Brain microvascular endothelial cell (primary cell): ENCODE results near the gene FAM234B.

Source experiments
- DNase-seq: peaks from one replicate; pipeline ENCODE4 v3.0.0-alpha.2; 2020
- H3K27ac ChIP-seq: fragments of 250-450 bp; sonication (Bioruptor Pico); 2 replicates; pipeline ENCODE4 v1.5.1; 2020; ENCODE audit warnings: mild to moderate bottlenecking, moderate library complexity
- H3K27me3 ChIP-seq: fragments of 250-450 bp; sonication (Bioruptor Pico); replicated peaks from 2 replicates; pipeline ENCODE4 v1.5.1; 2020; ENCODE audit warnings: mild to moderate bottlenecking
- H3K36me3 ChIP-seq: fragments of 250-450 bp; sonication (Bioruptor Pico); replicated peaks from 2 replicates; pipeline ENCODE4 v1.5.1; 2020; ENCODE audit warnings: mild to moderate bottlenecking
- H3K4me3 ChIP-seq: 2 replicates; pipeline ENCODE4 v1.5.1; 2011; ENCODE audit warnings: low read depth, mild to moderate bottlenecking, control low read depth, low read length, moderate library complexity
- in situ Hi-C: cut with HindIII; loops from 2 replicates; pipeline ENCODE4 v1.10.0; 2017; ENCODE audit warnings: low sequenced_read_pairs, low pct_ligation_motif_present
- TF ChIP-seq, protein P1 (sequence below): IDR thresholded peaks from 2 replicates; pipeline ENCODE4 v1.5.1; 2011; ENCODE audit warnings: low read depth, mild to moderate bottlenecking, moderate library complexity, low read length, control low read depth, inconsistent platforms; ENCODE audit errors: missing control alignments

Gene FAM234B

DNA sequence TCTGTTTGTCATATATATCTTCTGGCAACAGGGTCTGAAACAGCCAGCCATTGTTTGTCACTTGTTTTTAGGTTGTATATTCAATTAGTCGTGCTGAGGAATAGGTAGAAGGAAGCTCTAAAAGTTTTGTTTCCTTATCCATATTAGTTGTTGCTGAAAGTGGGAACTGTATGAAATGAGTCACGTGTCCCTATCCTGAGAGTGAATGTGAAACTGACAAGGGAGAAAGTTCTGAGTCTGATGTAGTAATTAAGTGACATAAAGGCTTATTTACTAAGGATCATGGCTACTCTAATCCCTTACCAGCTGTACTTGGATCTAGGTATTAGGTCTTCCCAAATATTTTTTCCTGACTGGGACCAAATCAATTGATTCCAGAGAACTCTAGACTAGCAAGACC lies 16.4 kb downstream of the FAM234B start:
- Histone ChIP-seq H3K27ac (no peak overlapping the region), H3K36me3 (no peaks in the 10 kb centered on the region), H3K27me3 (no peaks in the 10 kb centered on the region), H3K4me3 (no peak overlapping the region)
- TF ChIP-seq, protein P1, sequence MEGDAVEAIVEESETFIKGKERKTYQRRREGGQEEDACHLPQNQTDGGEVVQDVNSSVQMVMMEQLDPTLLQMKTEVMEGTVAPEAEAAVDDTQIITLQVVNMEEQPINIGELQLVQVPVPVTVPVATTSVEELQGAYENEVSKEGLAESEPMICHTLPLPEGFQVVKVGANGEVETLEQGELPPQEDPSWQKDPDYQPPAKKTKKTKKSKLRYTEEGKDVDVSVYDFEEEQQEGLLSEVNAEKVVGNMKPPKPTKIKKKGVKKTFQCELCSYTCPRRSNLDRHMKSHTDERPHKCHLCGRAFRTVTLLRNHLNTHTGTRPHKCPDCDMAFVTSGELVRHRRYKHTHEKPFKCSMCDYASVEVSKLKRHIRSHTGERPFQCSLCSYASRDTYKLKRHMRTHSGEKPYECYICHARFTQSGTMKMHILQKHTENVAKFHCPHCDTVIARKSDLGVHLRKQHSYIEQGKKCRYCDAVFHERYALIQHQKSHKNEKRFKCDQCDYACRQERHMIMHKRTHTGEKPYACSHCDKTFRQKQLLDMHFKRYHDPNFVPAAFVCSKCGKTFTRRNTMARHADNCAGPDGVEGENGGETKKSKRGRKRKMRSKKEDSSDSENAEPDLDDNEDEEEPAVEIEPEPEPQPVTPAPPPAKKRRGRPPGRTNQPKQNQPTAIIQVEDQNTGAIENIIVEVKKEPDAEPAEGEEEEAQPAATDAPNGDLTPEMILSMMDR, result no peak
- in situ Hi-C loops, result no loop called here
- no peak for DNase-seq

DNA sequence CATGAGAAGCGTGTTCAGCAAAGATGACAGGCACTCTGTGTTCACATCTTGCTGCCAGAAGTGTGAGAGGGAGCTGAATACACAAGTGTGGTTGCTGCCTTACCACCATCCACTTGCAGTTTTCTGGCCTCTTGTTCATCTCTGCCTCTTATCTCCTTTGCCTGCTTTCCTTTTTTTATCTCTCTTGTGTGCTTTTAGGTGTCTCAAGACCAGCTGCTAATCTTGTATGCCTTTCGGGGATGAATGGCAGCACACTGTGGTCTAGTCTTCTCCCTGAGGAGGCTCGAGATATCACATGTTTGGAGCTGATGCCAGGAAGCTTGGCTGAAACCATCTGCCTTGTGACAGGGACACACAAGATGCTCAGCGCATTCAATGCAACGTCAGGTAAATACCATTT lies 17.2 kb downstream of the FAM234B start:
- TF ChIP-seq, protein P1, result no peak
- Histone ChIP-seq H3K27ac (no peak overlapping the region), H3K27me3 (no peaks in the 10 kb centered on the region), H3K36me3 (no peaks in the 10 kb centered on the region), H3K4me3 (no peak overlapping the region)
- no peak for DNase-seq
- in situ Hi-C loops, result no loop called here

DNA sequence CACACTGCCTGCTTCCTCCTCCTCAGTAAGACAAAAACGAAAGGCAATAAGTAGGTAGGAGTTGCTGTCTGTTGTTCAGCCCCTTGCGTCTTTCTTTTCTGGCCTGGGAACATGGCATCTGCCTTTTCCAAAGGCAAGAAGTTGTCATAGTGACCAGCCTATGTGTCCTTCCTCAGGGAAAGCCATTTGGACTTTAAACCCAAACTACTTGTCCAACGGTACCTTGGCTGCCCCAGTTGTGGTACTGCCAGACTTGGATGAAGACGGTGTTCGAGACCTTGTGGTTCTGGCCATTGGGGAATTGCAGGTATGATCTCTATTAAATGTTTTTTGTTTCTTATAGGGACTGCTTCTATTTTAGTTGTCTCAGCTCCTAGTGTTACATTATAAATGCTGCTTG lies 18.5 kb downstream of the FAM234B start:
- in situ Hi-C loops, result no loop called here
- TF ChIP-seq, protein P1, result no peak
- H3K36me3 ChIP-seq, result no peaks in the 10 kb centered on the region
- no peak for DNase-seq
- no peak overlapping the region for H3K27ac ChIP-seq
- no peak overlapping the region for H3K4me3 ChIP-seq
- no peaks in the 10 kb centered on the region for H3K27me3 ChIP-seq

DNA sequence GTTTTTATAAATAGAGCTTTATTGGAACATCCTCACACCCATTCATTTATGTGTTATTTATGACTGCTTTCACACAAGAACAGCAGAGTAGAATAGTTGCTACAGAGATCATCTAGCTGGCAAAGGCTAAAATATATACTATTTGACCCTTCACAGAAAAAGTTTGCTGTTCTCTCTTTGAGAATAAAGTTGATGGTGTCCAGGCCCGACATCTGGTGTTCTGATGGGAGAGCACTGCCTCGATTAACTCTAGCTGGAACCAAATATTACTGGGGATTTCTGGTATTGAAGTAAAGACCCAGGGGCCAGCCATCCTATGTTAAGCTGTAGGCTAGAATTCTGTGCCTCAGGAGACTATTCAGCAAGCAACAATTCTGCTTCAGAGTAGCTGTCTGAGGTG lies 21.8 kb downstream of the FAM234B start:
- Histone ChIP-seq H3K4me3 (no peak overlapping the region), H3K27ac (no peak overlapping the region), H3K27me3 (no peaks in the 10 kb centered on the region), H3K36me3 (no peaks in the 10 kb centered on the region)
- in situ Hi-C loops, result no loop called here
- TF ChIP-seq, protein P1, result no peak
- no peak for DNase-seq

DNA sequence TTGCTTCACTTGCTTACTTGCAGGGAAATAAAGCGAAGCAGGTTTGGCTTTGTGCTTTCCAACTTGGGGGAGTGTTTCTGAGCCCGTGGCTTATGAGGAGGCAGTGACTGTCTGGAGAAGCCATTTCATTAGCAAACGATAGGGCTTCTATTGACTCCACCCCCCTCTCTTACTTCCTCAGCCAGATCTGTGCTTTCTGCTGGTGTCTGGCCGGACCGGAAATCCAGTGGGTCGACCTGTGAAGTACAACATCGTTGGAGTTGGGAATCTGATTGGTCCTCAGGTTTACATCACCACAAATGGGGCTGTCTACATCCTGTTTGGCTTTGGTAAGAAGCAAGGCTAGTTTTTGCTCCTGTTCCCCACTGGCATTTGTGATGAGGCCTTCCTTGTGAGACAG lies 22.3 kb downstream of the FAM234B start:
- TF ChIP-seq, protein P1, result no peak
- in situ Hi-C loops, result no loop called here
- Histone ChIP-seq H3K27ac (no peak overlapping the region), H3K4me3 (no peak overlapping the region), H3K36me3 (no peaks in the 10 kb centered on the region), H3K27me3 (no peaks in the 10 kb centered on the region)
- no peak for DNase-seq

DNA sequence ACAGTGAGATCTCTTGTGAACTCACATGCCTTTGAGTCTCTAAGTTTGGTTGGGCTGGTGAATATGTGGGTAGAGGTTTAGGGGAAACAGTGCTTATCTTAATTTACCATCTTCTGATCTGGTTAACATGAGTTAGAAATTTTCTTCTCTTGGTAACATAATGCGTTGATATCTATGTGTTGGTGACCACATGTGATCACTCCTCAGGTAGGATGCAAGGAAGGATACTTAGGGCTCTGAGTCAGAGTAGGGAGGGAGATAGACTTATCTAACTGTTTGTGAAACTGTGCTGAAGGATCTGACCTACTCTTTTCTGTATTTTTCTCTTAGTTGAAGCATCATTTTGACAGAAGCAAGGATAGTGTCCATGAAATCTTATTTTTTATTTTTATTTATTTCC lies 23.1 kb downstream of the FAM234B start:
- H3K27ac ChIP-seq, result no peak overlapping the region
- TF ChIP-seq, protein P1, result no peak
- in situ Hi-C loops, result no loop called here
- no peaks in the 10 kb centered on the region for H3K27me3 ChIP-seq
- no peak overlapping the region for H3K4me3 ChIP-seq
- no peak for DNase-seq
- H3K36me3 ChIP-seq, result no peaks in the 10 kb centered on the region
